HepG2 (cell line): ENCODE data around the gene OR4Q3. TPM values are rescaled to one million over a fixed set of nuclear protein-coding genes. Genes with fewer than 3 reads are reported as not detected.

ENCODE experiments used
- ATAC-seq: fragments of 200-7000 bp; cut with Tn5 transposase; 3 replicates; pipeline ENCODE4 v1.9.1; 2020; ENCODE audit warnings: mild to moderate bottlenecking, moderate library complexity
- BruUV-seq: library from RNA; stranded (reverse); fragments of 400-500 nt; replicated peaks from 2 replicates; lab custom pipeline; 2021; lab: Mats Ljungman, UMichigan
- CTCF ChIA-PET: fragments of 300-600 bp; formaldehyde crosslinking; extraction: SDS; loops from one replicate; lab custom pipeline; 2021; ENCODE audit warnings: low total read pairs, inconsistent platforms, low intra/inter-chr PET ratio; lab: Yijun Ruan, JAX
- POLR2A ChIA-PET: fragments of 350-600 bp; sonication (Branson Sonifier 250); formaldehyde crosslinking; loops from one replicate; lab custom pipeline; 2020; ENCODE audit warnings: antibody characterized with exemption, inconsistent platforms; lab: Yijun Ruan, JAX
- DNase-seq: peaks from one replicate; pipeline ENCODE4 v3.0.0-alpha.2; 2015; ENCODE audit warnings: low spot score
- FAIRE-seq: peaks from 3 replicates; lab custom pipeline; 2011; peaks lifted over from hg19 to GRCh38; lab: Jason Lieb, UNC
- H2AFZ ChIP-seq: one replicate; pipeline ENCODE4 v1.6.1; 2011; ENCODE audit warnings: low read length, inconsistent platforms
- H3K27ac ChIP-seq: fragments of 300-600 bp; 3 replicates; pipeline ENCODE4 v1.8.0; 2011; ENCODE audit warnings: mixed run types, mild to moderate bottlenecking, mixed read lengths, low read length, inconsistent platforms; ENCODE audit not compliant: insufficient read depth; ENCODE audit errors: extremely low read length
- H3K27me3 ChIP-seq, 2 experiments: fragments of 200-600 bp in 1 of 2; 2 replicates in 1 of 2; 3 replicates in 1 of 2; pipeline versions ENCODE4 v1.6.0 to v1.8.0; 2011; ENCODE audit warnings: low read length in 2 of 2, mild to moderate bottlenecking in 2 of 2, moderate library complexity in 2 of 2, inconsistent platforms in 1 of 2; ENCODE audit not compliant: insufficient read depth in 2 of 2, control insufficient read depth in 1 of 2
- H3K36me3 ChIP-seq, 2 experiments: fragments of 200-600 bp in 1 of 2; replicated peaks in 1 of 2; 2 replicates in 1 of 2; 3 replicates in 1 of 2; pipeline versions ENCODE4 v1.5.1 to v1.8.0; 2011; ENCODE audit warnings: low read length in 2 of 2, inconsistent platforms in 1 of 2; ENCODE audit not compliant: insufficient read depth in 2 of 2, control insufficient read depth in 1 of 2
- H3K4me1 ChIP-seq: 2 replicates; pipeline ENCODE4 v1.5.1; 2012; ENCODE audit warnings: low read length, inconsistent platforms; ENCODE audit not compliant: insufficient read depth
- H3K4me2 ChIP-seq: 2 replicates; pipeline ENCODE4 v1.6.0; 2011; ENCODE audit warnings: low read depth, low read length, inconsistent platforms
- H3K4me3 ChIP-seq, 3 experiments: fragments of 200-600 bp in 1 of 3; sonication (generic), shearing (Covaris generic) in 1 of 3; replicated peaks in 1 of 3; 2 replicates each; pipeline ENCODE4 v1.5.1; 2011 to 2016; ENCODE audit warnings: low read length in 3 of 3, inconsistent platforms in 2 of 3, low read depth in 2 of 3, mild to moderate bottlenecking in 2 of 3, control low read depth in 1 of 3, mixed read lengths in 1 of 3; ENCODE audit not compliant: insufficient read depth in 1 of 3
- H3K79me2 ChIP-seq: one replicate; pipeline ENCODE4 v1.6.1; 2011; ENCODE audit warnings: low read length, inconsistent platforms; ENCODE audit not compliant: insufficient read depth
- H3K9ac ChIP-seq: 2 replicates; pipeline ENCODE4 v1.6.0; 2011; ENCODE audit warnings: mild to moderate bottlenecking, low read depth, low read length, inconsistent platforms; ENCODE audit not compliant: insufficient read depth
- H3K9me3 ChIP-seq: 2 replicates; pipeline ENCODE4 v1.5.1; 2012; ENCODE audit warnings: mild to moderate bottlenecking, low read length
- H4K20me1 ChIP-seq: 2 replicates; pipeline ENCODE4 v1.6.0; 2011; ENCODE audit warnings: inconsistent platforms, mild to moderate bottlenecking, low read length, moderate library complexity; ENCODE audit not compliant: insufficient read depth
- CENPT ChIP-seq: sonication (generic); formaldehyde crosslinking; IDR thresholded peaks from 2 replicates; pipeline ENCODE4 v1.8.0; 2022; ENCODE audit warnings: low read depth, mild to moderate bottlenecking, moderate library complexity, missing genetic modification reagents
- ISX ChIP-seq: sonication (generic); formaldehyde crosslinking; conservative IDR thresholded peaks from 2 replicates; pipeline ENCODE4 v1.5.0; 2020; ENCODE audit warnings: missing genetic modification reagents
- PHF5A ChIP-seq: IDR thresholded peaks from one replicate; pipeline ENCODE4 v1.6.1; 2018; ENCODE audit warnings: low read depth, missing genetic modification reagents; ENCODE audit not compliant: unreplicated experiment
- ZFY ChIP-seq: sonication (generic); formaldehyde crosslinking; IDR thresholded peaks from 2 replicates; pipeline ENCODE4 v1.4.0; 2020; ENCODE audit warnings: missing genetic modification reagents
- ZNF180 ChIP-seq: sonication (generic); formaldehyde crosslinking; IDR thresholded peaks from 2 replicates; pipeline ENCODE4 v1.4.0; 2020; ENCODE audit warnings: low read depth, missing genetic modification reagents, borderline replicate concordance
- ZNF253 ChIP-seq: sonication (generic); formaldehyde crosslinking; IDR thresholded peaks from 2 replicates; pipeline ENCODE4 v1.8.0; 2022; ENCODE audit warnings: mild to moderate bottlenecking, missing genetic modification reagents, borderline replicate concordance
- ZNF260 ChIP-seq: sonication (generic); formaldehyde crosslinking; IDR thresholded peaks from 2 replicates; pipeline ENCODE4 v1.4.0; 2020; ENCODE audit warnings: missing genetic modification reagents, low read depth, mild to moderate bottlenecking, borderline replicate concordance
- ZNF460 ChIP-seq: sonication (generic); formaldehyde crosslinking; IDR thresholded peaks from 2 replicates; pipeline ENCODE4 v1.5.1; 2020; ENCODE audit warnings: missing genetic modification reagents, mild to moderate bottlenecking, borderline replicate concordance
- WGBS: methylation state at CpG from one replicate; pipeline ENCODE4 v1.1.6; 2017; ENCODE audit warnings: low lambda C conversion rate; 5-methylcytosine and 5-hydroxymethylcytosine counted together
- in situ Hi-C: cut with HindIII; loops from 2 replicates; pipeline ENCODE4 v1.10.0; 2017; ENCODE audit warnings: low pct_unique_long_range_greater_than_20kb; ENCODE audit not compliant: extremely low pct_ligation_motif_present
- intact Hi-C: fragments of 100-400 bp; cut with micrococcal nuclease; formaldehyde crosslinking; loops from one replicate; pipeline ENCODE4 v1.10.0; 2022; ENCODE audit not compliant: unreplicated experiment
- polyA plus RNA-seq, 8 experiments: library from polyadenylated mRNA; depleted of rRNA in 3 of 8; stranded (reverse) in 7 of 8; unstranded in 1 of 8; fragments of >200 nt; fragmentation: Illumina TruSeq in 4 of 8; extraction: Trizol in 4 of 8; gene quantifications; 2 replicates each; pipeline versions ENCODE4 v1.2.1 to v1.2.3, GENCODE V29; 2011 to 2016; ENCODE audit warnings: low read depth in 4 of 8, missing spikeins in 1 of 8, mixed read lengths in 1 of 8; ENCODE audit not compliant: insufficient read depth in 1 of 8
- total RNA-seq, 5 experiments: library from RNA; depleted of rRNA; stranded (reverse); fragments of >200 nt; fragmentation: Illumina TruSeq; extraction: Trizol; gene quantifications; 2 replicates each; pipeline ENCODE4 v1.2.3, GENCODE V29; 2016; ENCODE audit warnings: low read depth in 1 of 5
- TF ChIP-seq, protein P1 (sequence below): sonication (generic); formaldehyde crosslinking; IDR thresholded peaks from 2 replicates; pipeline ENCODE4 v1.4.0; 2020; ENCODE audit warnings: missing genetic modification reagents, borderline replicate concordance
- TF ChIP-seq, protein P2 (sequence below): IDR thresholded peaks from 2 replicates; pipeline ENCODE4 v1.6.1; 2012; ENCODE audit warnings: low read depth, low read length, improper control_type of control experiment
- TF ChIP-seq, protein P3 (sequence below): sonication (generic); formaldehyde crosslinking; IDR thresholded peaks from 2 replicates; pipeline ENCODE4 v1.8.1; 2022; ENCODE audit warnings: low read depth, mild to moderate bottlenecking, missing genetic modification reagents
- TF ChIP-seq, protein P4 (sequence below): sonication (generic); formaldehyde crosslinking; IDR thresholded peaks from 2 replicates; pipeline ENCODE4 v1.5.0; 2020; ENCODE audit warnings: missing genetic modification reagents
- TF ChIP-seq, protein P5 (sequence below): sonication (generic); formaldehyde crosslinking; IDR thresholded peaks from 2 replicates; pipeline ENCODE4 v1.4.0; 2020; ENCODE audit warnings: missing genetic modification reagents

OR4Q3 gene
- total and polyA plus RNA-seq, 2 of the 13 experiments (the other 11 are each of a cell fraction or from before 2014, with no cell fraction given): not detected

DNA sequence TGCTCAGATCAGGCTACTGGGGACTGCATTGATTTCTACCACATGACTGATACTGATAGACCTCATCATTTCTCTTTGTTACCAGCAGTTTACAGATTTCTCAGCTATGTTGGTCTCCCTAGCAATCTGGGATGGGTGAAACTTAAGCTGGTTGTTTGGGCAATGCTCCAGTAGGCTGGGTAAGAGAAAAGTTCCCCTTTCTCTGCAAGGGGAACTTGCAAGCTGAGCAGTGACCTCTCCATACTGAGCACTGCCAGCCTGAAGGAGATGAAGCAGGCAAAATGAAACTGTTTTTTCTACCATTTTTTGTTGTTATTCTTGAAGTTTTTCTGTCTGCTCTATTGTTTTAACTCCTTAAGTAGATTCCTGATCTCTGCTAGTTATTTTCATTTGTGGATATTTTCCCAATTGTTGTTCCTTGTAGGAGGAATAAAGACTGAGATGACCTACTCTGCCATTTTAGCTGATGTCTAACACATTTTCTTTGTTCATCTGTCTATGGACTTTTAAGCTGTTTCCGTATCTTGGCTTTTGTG lies 28.6 kb downstream of the OR4Q3 start:
- no peaks in the 10 kb centered on the region for H4K20me1 ChIP-seq
- CTCF ChIA-PET: no interaction called here
- ATAC-seq: no peak
- BruUV-seq: no TSS peak
- no peaks in the 10 kb centered on the region for H3K4me1 ChIP-seq
- H3K9ac ChIP-seq: no peak overlapping the region
- POLR2A ChIA-PET: no interaction called here
- in situ Hi-C loops (no loop called here), intact Hi-C loops (no loop called here)
- no peak overlapping the region for H2AFZ ChIP-seq
- H3K4me3 ChIP-seq: no peak overlapping the region
- H3K27me3 ChIP-seq: no peaks in the 10 kb centered on the region
- H3K4me2 ChIP-seq: no peak overlapping the region
- FAIRE-seq: no peak
- DNase-seq: no peak
- no peaks in the 10 kb centered on the region for H3K79me2 ChIP-seq
- no peaks in the 10 kb centered on the region for H3K9me3 ChIP-seq
- H3K36me3 ChIP-seq: no peaks in the 10 kb centered on the region
- 68% methylated on average over 1 of the region's 1 CpG for whole genome bisulfite sequencing
- H3K27ac ChIP-seq: no peak overlapping the region
- TF ChIP-seq ZFY (CRISPR knock-in tag) (no peak), ZNF260 (CRISPR knock-in tag) (no peak), ZNF180 (CRISPR knock-in tag) (no peak), PHF5A (CRISPR knock-in tag) (no peak), ZNF460 (CRISPR knock-in tag) (no peak), CENPT (CRISPR knock-in tag) (no peak), ISX (CRISPR knock-in tag) (no peak), ZNF253 (no peak)
- TF ChIP-seq, protein P1, sequence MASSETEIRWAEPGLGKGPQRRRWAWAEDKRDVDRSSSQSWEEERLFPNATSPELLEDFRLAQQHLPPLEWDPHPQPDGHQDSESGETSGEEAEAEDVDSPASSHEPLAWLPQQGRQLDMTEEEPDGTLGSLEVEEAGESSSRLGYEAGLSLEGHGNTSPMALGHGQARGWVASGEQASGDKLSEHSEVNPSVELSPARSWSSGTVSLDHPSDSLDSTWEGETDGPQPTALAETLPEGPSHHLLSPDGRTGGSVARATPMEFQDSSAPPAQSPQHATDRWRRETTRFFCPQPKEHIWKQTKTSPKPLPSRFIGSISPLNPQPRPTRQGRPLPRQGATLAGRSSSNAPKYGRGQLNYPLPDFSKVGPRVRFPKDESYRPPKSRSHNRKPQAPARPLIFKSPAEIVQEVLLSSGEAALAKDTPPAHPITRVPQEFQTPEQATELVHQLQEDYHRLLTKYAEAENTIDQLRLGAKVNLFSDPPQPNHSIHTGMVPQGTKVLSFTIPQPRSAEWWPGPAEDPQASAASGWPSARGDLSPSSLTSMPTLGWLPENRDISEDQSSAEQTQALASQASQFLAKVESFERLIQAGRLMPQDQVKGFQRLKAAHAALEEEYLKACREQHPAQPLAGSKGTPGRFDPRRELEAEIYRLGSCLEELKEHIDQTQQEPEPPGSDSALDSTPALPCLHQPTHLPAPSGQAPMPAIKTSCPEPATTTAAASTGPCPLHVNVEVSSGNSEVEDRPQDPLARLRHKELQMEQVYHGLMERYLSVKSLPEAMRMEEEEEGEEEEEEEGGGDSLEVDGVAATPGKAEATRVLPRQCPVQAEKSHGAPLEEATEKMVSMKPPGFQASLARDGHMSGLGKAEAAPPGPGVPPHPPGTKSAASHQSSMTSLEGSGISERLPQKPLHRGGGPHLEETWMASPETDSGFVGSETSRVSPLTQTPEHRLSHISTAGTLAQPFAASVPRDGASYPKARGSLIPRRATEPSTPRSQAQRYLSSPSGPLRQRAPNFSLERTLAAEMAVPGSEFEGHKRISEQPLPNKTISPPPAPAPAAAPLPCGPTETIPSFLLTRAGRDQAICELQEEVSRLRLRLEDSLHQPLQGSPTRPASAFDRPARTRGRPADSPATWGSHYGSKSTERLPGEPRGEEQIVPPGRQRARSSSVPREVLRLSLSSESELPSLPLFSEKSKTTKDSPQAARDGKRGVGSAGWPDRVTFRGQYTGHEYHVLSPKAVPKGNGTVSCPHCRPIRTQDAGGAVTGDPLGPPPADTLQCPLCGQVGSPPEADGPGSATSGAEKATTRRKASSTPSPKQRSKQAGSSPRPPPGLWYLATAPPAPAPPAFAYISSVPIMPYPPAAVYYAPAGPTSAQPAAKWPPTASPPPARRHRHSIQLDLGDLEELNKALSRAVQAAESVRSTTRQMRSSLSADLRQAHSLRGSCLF (CRISPR knock-in tag): no peak
- TF ChIP-seq, protein P2, sequence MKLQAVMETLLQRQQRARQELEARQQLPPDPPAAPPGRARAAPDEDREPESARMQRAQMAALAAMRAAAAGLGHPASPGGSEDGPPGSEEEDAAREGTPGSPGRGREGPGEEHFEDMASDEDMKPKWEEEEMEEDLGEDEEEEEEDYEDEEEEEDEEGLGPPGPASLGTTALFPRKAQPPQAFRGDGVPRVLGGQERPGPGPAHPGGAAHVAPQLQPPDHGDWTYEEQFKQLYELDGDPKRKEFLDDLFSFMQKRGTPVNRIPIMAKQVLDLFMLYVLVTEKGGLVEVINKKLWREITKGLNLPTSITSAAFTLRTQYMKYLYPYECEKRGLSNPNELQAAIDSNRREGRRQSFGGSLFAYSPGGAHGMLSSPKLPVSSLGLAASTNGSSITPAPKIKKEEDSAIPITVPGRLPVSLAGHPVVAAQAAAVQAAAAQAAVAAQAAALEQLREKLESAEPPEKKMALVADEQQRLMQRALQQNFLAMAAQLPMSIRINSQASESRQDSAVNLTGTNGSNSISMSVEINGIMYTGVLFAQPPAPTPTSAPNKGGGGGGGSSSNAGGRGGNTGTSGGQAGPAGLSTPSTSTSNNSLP: no peak
- TF ChIP-seq, protein P3, sequence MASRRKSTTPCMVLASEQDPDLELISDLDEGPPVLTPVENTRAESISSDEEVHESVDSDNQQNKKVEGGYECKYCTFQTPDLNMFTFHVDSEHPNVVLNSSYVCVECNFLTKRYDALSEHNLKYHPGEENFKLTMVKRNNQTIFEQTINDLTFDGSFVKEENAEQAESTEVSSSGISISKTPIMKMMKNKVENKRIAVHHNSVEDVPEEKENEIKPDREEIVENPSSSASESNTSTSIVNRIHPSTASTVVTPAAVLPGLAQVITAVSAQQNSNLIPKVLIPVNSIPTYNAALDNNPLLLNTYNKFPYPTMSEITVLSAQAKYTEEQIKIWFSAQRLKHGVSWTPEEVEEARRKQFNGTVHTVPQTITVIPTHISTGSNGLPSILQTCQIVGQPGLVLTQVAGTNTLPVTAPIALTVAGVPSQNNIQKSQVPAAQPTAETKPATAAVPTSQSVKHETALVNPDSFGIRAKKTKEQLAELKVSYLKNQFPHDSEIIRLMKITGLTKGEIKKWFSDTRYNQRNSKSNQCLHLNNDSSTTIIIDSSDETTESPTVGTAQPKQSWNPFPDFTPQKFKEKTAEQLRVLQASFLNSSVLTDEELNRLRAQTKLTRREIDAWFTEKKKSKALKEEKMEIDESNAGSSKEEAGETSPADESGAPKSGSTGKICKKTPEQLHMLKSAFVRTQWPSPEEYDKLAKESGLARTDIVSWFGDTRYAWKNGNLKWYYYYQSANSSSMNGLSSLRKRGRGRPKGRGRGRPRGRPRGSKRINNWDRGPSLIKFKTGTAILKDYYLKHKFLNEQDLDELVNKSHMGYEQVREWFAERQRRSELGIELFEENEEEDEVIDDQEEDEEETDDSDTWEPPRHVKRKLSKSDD (CRISPR knock-in tag): no peak
- TF ChIP-seq, protein P4, sequence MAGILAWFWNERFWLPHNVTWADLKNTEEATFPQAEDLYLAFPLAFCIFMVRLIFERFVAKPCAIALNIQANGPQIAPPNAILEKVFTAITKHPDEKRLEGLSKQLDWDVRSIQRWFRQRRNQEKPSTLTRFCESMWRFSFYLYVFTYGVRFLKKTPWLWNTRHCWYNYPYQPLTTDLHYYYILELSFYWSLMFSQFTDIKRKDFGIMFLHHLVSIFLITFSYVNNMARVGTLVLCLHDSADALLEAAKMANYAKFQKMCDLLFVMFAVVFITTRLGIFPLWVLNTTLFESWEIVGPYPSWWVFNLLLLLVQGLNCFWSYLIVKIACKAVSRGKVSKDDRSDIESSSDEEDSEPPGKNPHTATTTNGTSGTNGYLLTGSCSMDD (CRISPR knock-in tag): no peak
- TF ChIP-seq, protein P5, sequence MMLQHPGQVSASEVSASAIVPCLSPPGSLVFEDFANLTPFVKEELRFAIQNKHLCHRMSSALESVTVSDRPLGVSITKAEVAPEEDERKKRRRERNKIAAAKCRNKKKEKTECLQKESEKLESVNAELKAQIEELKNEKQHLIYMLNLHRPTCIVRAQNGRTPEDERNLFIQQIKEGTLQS (CRISPR knock-in tag): no peak
